ENCODE results near the gene ALOX12. TPM values are rescaled to one million over a fixed set of nuclear protein-coding genes. Genes with fewer than 3 reads are reported as not detected.
A peak's percentile ranks its signal among the peaks of the same experiment; 100 is the strongest.
"Not testable (repeated sequence)": the region's sequence is repeated elsewhere in the genome, so short reads cannot be mapped to it uniquely, and the experiment has no call there.

Gene ALOX12
- total RNA-seq, 1 donor: not detected

GRCh38 chr17:7047566-7047965, 51.7 kb downstream of the ALOX12 start:
- no peak overlapping the region for H3K4me3 ChIP-seq (ENCODE audit: low read depth, low read length)
- TF ChIP-seq, protein P1, sequence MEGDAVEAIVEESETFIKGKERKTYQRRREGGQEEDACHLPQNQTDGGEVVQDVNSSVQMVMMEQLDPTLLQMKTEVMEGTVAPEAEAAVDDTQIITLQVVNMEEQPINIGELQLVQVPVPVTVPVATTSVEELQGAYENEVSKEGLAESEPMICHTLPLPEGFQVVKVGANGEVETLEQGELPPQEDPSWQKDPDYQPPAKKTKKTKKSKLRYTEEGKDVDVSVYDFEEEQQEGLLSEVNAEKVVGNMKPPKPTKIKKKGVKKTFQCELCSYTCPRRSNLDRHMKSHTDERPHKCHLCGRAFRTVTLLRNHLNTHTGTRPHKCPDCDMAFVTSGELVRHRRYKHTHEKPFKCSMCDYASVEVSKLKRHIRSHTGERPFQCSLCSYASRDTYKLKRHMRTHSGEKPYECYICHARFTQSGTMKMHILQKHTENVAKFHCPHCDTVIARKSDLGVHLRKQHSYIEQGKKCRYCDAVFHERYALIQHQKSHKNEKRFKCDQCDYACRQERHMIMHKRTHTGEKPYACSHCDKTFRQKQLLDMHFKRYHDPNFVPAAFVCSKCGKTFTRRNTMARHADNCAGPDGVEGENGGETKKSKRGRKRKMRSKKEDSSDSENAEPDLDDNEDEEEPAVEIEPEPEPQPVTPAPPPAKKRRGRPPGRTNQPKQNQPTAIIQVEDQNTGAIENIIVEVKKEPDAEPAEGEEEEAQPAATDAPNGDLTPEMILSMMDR (IDR thresholded peaks at IDR 0.05; ENCODE audit: insufficient read depth, low read depth, low read length): no peak
- DNase-seq (ENCODE audit: low read depth): no peak

DNA sequence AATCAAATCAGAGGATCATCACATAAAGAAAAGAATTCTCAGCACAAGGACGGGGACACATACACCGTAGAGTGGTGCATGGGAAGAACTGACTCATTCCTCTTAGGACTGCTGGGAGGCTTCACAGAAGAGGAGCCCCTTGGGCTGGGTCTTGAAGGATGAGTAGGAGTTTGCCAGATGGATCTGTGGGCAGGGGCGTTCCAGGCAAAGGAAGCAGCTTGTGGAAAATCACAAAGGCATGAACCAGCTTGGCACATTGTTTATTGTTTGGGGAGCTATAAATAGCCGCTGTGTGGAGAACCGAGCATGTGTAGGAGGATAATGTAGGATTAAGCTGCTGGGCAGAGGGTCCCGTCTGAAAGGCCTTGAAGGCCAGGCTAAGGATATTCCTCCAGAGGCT, 53.1 kb downstream of the ALOX12 start:
- no peak for DNase-seq (ENCODE audit: low read depth)
- TF ChIP-seq, protein P1 (IDR thresholded peaks at IDR 0.05; ENCODE audit: insufficient read depth, low read depth, low read length): no peak
- H3K4me3 ChIP-seq (ENCODE audit: low read depth, low read length): no peak overlapping the region

DNA sequence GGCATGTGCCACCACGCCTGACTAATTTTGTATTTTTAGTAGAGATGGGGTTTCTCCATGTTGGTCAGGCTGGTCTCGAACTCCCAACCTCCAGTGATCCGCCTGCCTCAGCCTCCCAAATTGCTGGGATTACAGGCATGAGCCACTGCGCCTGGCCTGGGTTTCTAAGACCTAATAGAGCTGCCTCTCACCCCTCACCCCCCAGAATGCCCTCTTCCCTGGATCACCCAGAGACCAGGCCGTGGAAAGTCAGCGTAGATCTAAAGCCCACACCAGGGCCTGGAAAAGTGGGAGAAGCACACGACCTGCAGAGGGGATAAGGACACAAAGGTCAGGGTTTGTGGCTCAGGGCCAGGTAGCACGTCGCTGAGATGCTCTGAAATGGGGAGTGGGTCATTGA, 54.7 kb downstream of the ALOX12 start:
- not testable (repeated sequence) for DNase-seq (ENCODE audit: low read depth)

GRCh38 chr17:7056386-7056785, 60.5 kb downstream of the ALOX12 start:
- no peak overlapping the region for H3K4me3 ChIP-seq (ENCODE audit: low read depth, low read length)
- TF ChIP-seq, protein P1 (IDR thresholded peaks at IDR 0.05; ENCODE audit: insufficient read depth, low read depth, low read length): no peak
- peak; percentile 52 for DNase-seq (ENCODE audit: low read depth)

More for the DNA sequence above, 54.7 kb downstream of the ALOX12 start:
- H3K4me3 ChIP-seq (ENCODE audit: low read depth, low read length): not testable (repeated sequence)

DNA sequence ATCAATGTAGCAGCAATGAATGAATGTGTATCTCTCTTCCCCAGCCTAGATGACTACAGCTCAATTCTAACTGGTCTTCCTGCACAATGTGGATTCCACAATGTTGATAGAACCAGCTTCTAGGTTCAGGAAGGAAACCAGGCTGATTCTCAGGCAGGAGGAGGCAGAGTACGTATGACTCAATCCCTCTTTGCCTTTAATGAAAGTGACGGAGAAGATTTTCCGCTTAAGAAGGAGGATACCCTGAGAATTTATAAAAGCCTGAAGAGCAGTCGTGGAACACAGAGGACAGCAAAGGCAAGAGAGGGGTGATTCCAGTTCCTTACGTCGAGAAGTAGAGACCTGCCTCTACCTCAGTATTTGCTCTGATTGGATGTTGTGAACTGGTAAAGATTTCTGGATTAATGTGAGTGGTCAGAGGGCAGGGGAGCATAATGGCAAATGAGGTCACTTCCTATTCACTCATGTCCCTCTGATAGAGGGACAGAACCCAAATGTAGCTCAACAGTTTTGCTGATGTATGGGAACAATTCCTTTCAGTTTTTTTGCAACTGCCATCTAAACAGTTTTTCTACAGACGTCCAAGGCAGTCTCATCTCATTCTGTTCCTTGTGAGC, 63.1 kb downstream of the ALOX12 start:
- H3K4me3 ChIP-seq (ENCODE audit: low read depth, low read length): no peak overlapping the region
- TF ChIP-seq, protein P1 (IDR thresholded peaks at IDR 0.05; ENCODE audit: insufficient read depth, low read depth, low read length): no peak
- no peak for DNase-seq (ENCODE audit: low read depth)

Small RNAs within 50 kb of the gene (small RNA-seq; reads per million reads assigned to genes)
- not detected for gene AC120057.1

Other genes starting within 250 kb of the ALOX12 start
- 45.8 and 58.3 TPM in 2 replicates for gene XAF1, start 240.0 kb upstream of the ALOX12 start, total RNA-seq
- gene FBXO39, start 219.8 kb upstream of the ALOX12 start, total RNA-seq: under 0.01 and 0.32 TPM in 2 replicates
- gene TEKT1, start 164.3 kb upstream of the ALOX12 start, total RNA-seq: not detected in 2 replicates
- 27.4 and 33.7 TPM in 2 replicates for gene RNASEK, start 16.6 kb downstream of the ALOX12 start, total RNA-seq
- gene BCL6B, start 27.0 kb downstream of the ALOX12 start, total RNA-seq: not detected in 2 replicates
- 1.3 TPM in 2 replicates for gene SLC16A13, start 40.0 kb downstream of the ALOX12 start, total RNA-seq
- gene SLC16A11, start 48.0 kb downstream of the ALOX12 start, total RNA-seq: not detected in 2 replicates
- gene CLEC10A, start 84.2 kb downstream of the ALOX12 start, total RNA-seq: not detected in 2 replicates
- gene ASGR2, start 118.8 kb downstream of the ALOX12 start, total RNA-seq: not detected in 2 replicates
- gene ASGR1, start 183.3 kb downstream of the ALOX12 start, total RNA-seq: 0.43 and 0.64 TPM in 2 replicates
- 10.6 and 14.2 TPM in 2 replicates for gene DLG4, start 223.8 kb downstream of the ALOX12 start, total RNA-seq
- gene ACADVL, start 223.9 kb downstream of the ALOX12 start, total RNA-seq: 171 and 255 TPM in 2 replicates
- 102 and 105 TPM in 2 replicates for gene DVL2, start 238.5 kb downstream of the ALOX12 start, total RNA-seq
- 51.8 and 54.1 TPM in 2 replicates for gene PHF23, start 243.4 kb downstream of the ALOX12 start, total RNA-seq
- 225 and 265 TPM in 2 replicates for gene GABARAP, start 246.4 kb downstream of the ALOX12 start, total RNA-seq

Data from fibroblast of villous mesenchyme (primary cell).